Hippocampal formation (tissue), 2 donors: ENCODE data around the gene TSPAN32.

Experiments
- DNase-seq, 2 donors: peaks; one replicate each; lab custom pipeline; 2025; lab: John Stamatoyannopoulos, UW

The TSPAN32 gene

GRCh38 chr11:2301631-2302305 lies at the start of gene TSPAN32, which contains the start of gene C11orf21:
Gene TSPAN32, plus strand, starts transcription at chr11:2302013. Its CDS starts 137 bp downstream, at chr11:2302150.
Gene C11orf21, minus strand, starts transcription at chr11:2301918. Its CDS starts 110 bp downstream, at chr11:2301808.
- peak in 1 of 2 donors; percentile 32 for DNase-seq

GRCh38 chr11:2252018-2252417 lies 49.8 kb upstream of the TSPAN32 start:
- no peak for DNase-seq

- DNase-seq = no peak
These were observed 45.4 kb upstream of the TSPAN32 start for GRCh38 chr11:2256293-2256913.

GRCh38 chr11:2256951-2257700 lies 44.7 kb upstream of the TSPAN32 start:
- DNase-seq = no peak

GRCh38 chr11:2258501-2259465 lies 43.0 kb upstream of the TSPAN32 start:
- no peak for DNase-seq

- no peak for DNase-seq
These were observed 42.4 kb upstream of the TSPAN32 start for GRCh38 chr11:2259466-2259830.

GRCh38 chr11:2259897-2260451 lies 41.8 kb upstream of the TSPAN32 start:
- DNase-seq = no peak

GRCh38 chr11:2260491-2261364 lies 41.1 kb upstream of the TSPAN32 start:
- no peak for DNase-seq

- no peak for DNase-seq
These were observed 40.2 kb upstream of the TSPAN32 start for GRCh38 chr11:2261436-2262230.

- no peak for DNase-seq
These were observed 39.3 kb upstream of the TSPAN32 start for GRCh38 chr11:2262301-2263070.

GRCh38 chr11:2263071-2263565 lies 38.7 kb upstream of the TSPAN32 start:
- no peak for DNase-seq

- DNase-seq = no peak
These were observed 38.0 kb upstream of the TSPAN32 start for GRCh38 chr11:2263724-2264360.

- no peak for DNase-seq
These were observed 37.3 kb upstream of the TSPAN32 start for GRCh38 chr11:2264366-2265053.

GRCh38 chr11:2265396-2265795 lies 36.4 kb upstream of the TSPAN32 start:
- DNase-seq = peak; percentile 11 to 13

GRCh38 chr11:2265854-2266585 lies 35.8 kb upstream of the TSPAN32 start:
- DNase-seq = no peak

- DNase-seq = no peak
These were observed 35.1 kb upstream of the TSPAN32 start for GRCh38 chr11:2266586-2267305.
